Ovary (tissue), 9 donors: ENCODE measurements around the gene RAB29. TPM values are rescaled to one million over a fixed set of nuclear protein-coding genes. Genes with fewer than 3 reads are reported as not detected.

ENCODE experiments used
- DNase-seq, 5 donors: peaks; one replicate each; pipeline ENCODE4 v3.0.0-alpha.2; 2019 to 2020
- H3K27ac ChIP-seq, 2 donors: fragments of 200-600 bp; one replicate each; pipeline versions ENCODE4 v1.5.1 to v1.8.0; 2019 to 2022
- H3K27me3 ChIP-seq: fragments of 200-600 bp; one replicate; pipeline ENCODE4 v1.8.0; 2022
- H3K36me3 ChIP-seq: fragments of 200-600 bp; sonication (generic); one replicate; pipeline ENCODE4 v1.5.1; 2019
- H3K4me1 ChIP-seq: one replicate; pipeline ENCODE4 v1.8.1; 2013; ENCODE audit warnings: mild to moderate bottlenecking, moderate library complexity; ENCODE audit not compliant: insufficient read depth
- H3K4me3 ChIP-seq: fragments of 200-600 bp; sonication (generic); one replicate; pipeline ENCODE4 v1.5.1; 2017
- H3K9me3 ChIP-seq, 2 donors: fragments of 200-600 bp in 1 of 2; sonication (generic) in 1 of 2; one replicate each; pipeline versions ENCODE4 v1.5.1 to v1.8.1; 2013 to 2019; ENCODE audit warnings: mild to moderate bottlenecking in 1 of 2, moderate library complexity in 1 of 2
- CTCF ChIP-seq, 3 donors: fragments of 450-650 bp in 2 of 3; fragments of 200-600 bp in 1 of 3; IDR thresholded peaks; one replicate each; pipeline versions ENCODE4 v1.5.1 to v1.8.0; 2016 to 2022; ENCODE audit warnings: antibody characterized with exemption in 3 of 3, mild to moderate bottlenecking in 1 of 3
- EP300 ChIP-seq: sonication (generic); formaldehyde crosslinking; IDR thresholded peaks from one replicate; pipeline ENCODE4 v1.6.1; 2017; ENCODE audit warnings: antibody characterized with exemption
- POLR2A ChIP-seq: fragments of 450-650 bp; IDR thresholded peaks from one replicate; pipeline ENCODE4 v1.6.1; 2017; ENCODE audit warnings: antibody characterized with exemption, mild to moderate bottlenecking, moderate library complexity
- WGBS, 3 donors: extraction: QIAGEN DNeasy Blood & Tissue Kit in 1 of 3; methylation state at CpG; one replicate each; pipeline versions ENCODE4 v1.1.5 to v1.1.7; 2013 to 2017; 5-methylcytosine and 5-hydroxymethylcytosine counted together
- intact Hi-C, 4 donors: fragments of 100-400 bp; cut with DNase I; formaldehyde crosslinking; loops; one replicate each; pipeline versions ENCODE4 v1.11.0 to v1.15.1; 2022 to 2023
- polyA plus RNA-seq, 2 donors: library from polyadenylated mRNA; stranded (reverse); fragments of 200-250 nt in 1 of 2; fragments of 350-450 nt in 1 of 2; fragmentation: Illumina TruSeq in 1 of 2; extraction: RNeasy Lipid Tissue Mini Kit (QIAGEN cat#74804) in 1 of 2; gene quantifications; one replicate each; pipeline ENCODE4 v1.2.3, GENCODE V29; 2013 to 2014
- total RNA-seq, 7 donors: library from RNA; depleted of rRNA in 2 of 7; stranded (reverse); fragments of >200 nt in 2 of 7; fragmentation: NEBNext Ultra II Directional in 3 of 7; extraction: Animal tissue kit (Norgen Biotek cat#: 25700) in 3 of 7; gene quantifications; one replicate each; pipeline versions ENCODE4 v1.1.0 to v1.2.4, GENCODE V29; 2016 to 2023
- donor health status: DM: no; HTN: no; CAD: no; lungs with moderate emphysema.
- donor health status: DM: no; HTN: no; CAD: no.
- donor health status: Bipolar disorder and iron deficiency.
- donor health status: DM: yes; HTN: yes; CAD: no.
- donor health status: DM: no; HTN: no; CAD: no.
- donor health status: DM: yes; HTN: yes; CAD: no.

Gene RAB29
- total and polyA plus RNA-seq, 9 donors = 7.2 to 16.4 (median 10.1) TPM

- intact Hi-C loops = no loop called here
- Histone ChIP-seq H3K27ac (no peak overlapping the region), H3K4me3 (no peak overlapping the region), H3K9me3 (no peaks in the 10 kb centered on the region), H3K27me3 (no peaks in the 10 kb centered on the region), H3K36me3 (no peaks in the 10 kb centered on the region), H3K4me1 (peaks cover 6% of the 10 kb centered on the region)
- TF ChIP-seq EP300 = no peak
- TF ChIP-seq CTCF (IDR thresholded peaks at IDR 0.05) = no peak
- no peak for TF ChIP-seq POLR2A
- DNase-seq = no peak
- WGBS, 3 donors = 94 to 97% (median 96%) methylated on average over 2 of the region's 2 CpGs
These were observed 2.7 kb downstream of the RAB29 start for GRCh38 chr1:205772607-205773032.

DNA sequence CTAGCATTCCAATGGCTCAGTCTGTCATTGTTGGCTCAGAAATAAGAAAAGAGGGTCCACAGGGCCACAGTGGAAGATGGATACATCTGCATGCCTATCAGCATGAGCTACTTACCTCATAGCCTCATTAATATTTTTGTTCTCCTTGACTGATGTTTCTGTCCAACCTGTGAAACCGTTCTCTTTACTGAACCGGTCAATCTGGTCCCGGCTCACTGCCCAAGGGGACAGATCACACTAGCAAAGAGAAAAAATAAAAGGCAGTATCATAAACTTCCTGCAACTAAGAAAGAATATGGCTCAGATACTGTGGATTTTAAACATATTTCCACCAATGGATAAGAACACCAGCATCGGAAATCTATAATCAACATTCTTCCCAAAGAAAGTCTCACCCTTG is 4.7 kb downstream of the RAB29 start:
- 90 to 94% (median 92%) methylated on average over 4 of the region's 4 CpGs for WGBS, 3 donors
- no peak overlapping the region for H3K4me3 ChIP-seq
- no peaks in the 10 kb centered on the region for H3K27me3 ChIP-seq
- TF ChIP-seq EP300 = no peak
- TF ChIP-seq CTCF (IDR thresholded peaks at IDR 0.05) = no peak
- TF ChIP-seq POLR2A = no peak
- no peaks in the 10 kb centered on the region for H3K36me3 ChIP-seq
- H3K9me3 ChIP-seq = no peaks in the 10 kb centered on the region
- H3K27ac ChIP-seq = no peak overlapping the region
- no peak for DNase-seq
- intact Hi-C loops = no loop called here
- H3K4me1 ChIP-seq = peaks cover 6% of the 10 kb centered on the region

- Histone ChIP-seq H3K4me3 (no peak overlapping the region), H3K27ac (no peak overlapping the region), H3K4me1 (peaks cover 6% of the 10 kb centered on the region), H3K9me3 (no peaks in the 10 kb centered on the region), H3K27me3 (no peaks in the 10 kb centered on the region), H3K36me3 (no peaks in the 10 kb centered on the region)
- WGBS, 3 donors = 18 to 39% (median 19%) methylated on average over 8 of the region's 8 CpGs
- DNase-seq = no peak
- intact Hi-C loops = no loop called here
- TF ChIP-seq CTCF (IDR thresholded peaks at IDR 0.05) (no peak), EP300 (no peak), POLR2A (no peak)
These were observed 5.5 kb downstream of the RAB29 start for GRCh38 chr1:205769641-205770365.

GRCh38 chr1:205767248-205767647 is 8.0 kb downstream of the RAB29 start:
- H3K27me3 ChIP-seq = no peaks in the 10 kb centered on the region
- no peak for DNase-seq
- no peaks in the 10 kb centered on the region for H3K9me3 ChIP-seq
- WGBS, 3 donors = 61 to 79% (median 63%) methylated on average over 3 of the region's 3 CpGs
- no peak overlapping the region for H3K27ac ChIP-seq
- H3K4me1 ChIP-seq = peaks cover 6% of the 10 kb centered on the region
- TF ChIP-seq POLR2A = no peak
- TF ChIP-seq CTCF (IDR thresholded peaks at IDR 0.05) = no peak
- TF ChIP-seq EP300 = no peak
- intact Hi-C loops = no loop called here
- no peaks in the 10 kb centered on the region for H3K36me3 ChIP-seq
- no peak overlapping the region for H3K4me3 ChIP-seq
